Astrocyte of the cerebellum (primary cell): ENCODE data around the gene TRIM25.

Experiments used
- DNase-seq: peaks from one replicate; pipeline ENCODE4 v3.0.0-alpha.2; 2011; ENCODE audit warnings: low read depth
- H3K4me3 ChIP-seq: 2 replicates; pipeline ENCODE4 v1.5.1; 2011; ENCODE audit warnings: mild to moderate bottlenecking, low read depth, low read length, moderate library complexity
- in situ Hi-C: cut with HindIII; loops from 2 replicates; pipeline ENCODE4 v1.10.0; 2017; ENCODE audit warnings: low sequenced_read_pairs
- TF ChIP-seq, protein P1 (sequence below): IDR thresholded peaks from 2 replicates; pipeline ENCODE4 v1.5.1; 2012; ENCODE audit warnings: low read length, low read depth, moderate library complexity, mild to moderate bottlenecking; ENCODE audit errors: missing control alignments

TRIM25 gene, protein sequence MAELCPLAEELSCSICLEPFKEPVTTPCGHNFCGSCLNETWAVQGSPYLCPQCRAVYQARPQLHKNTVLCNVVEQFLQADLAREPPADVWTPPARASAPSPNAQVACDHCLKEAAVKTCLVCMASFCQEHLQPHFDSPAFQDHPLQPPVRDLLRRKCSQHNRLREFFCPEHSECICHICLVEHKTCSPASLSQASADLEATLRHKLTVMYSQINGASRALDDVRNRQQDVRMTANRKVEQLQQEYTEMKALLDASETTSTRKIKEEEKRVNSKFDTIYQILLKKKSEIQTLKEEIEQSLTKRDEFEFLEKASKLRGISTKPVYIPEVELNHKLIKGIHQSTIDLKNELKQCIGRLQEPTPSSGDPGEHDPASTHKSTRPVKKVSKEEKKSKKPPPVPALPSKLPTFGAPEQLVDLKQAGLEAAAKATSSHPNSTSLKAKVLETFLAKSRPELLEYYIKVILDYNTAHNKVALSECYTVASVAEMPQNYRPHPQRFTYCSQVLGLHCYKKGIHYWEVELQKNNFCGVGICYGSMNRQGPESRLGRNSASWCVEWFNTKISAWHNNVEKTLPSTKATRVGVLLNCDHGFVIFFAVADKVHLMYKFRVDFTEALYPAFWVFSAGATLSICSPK

GRCh38 chr17:56913867-56914580, at the start of gene TRIM25:
TRIM25 (minus strand) TSS chr17:56914049; CDS start chr17:56913988, 61 bp downstream.
- TF ChIP-seq, protein P1, sequence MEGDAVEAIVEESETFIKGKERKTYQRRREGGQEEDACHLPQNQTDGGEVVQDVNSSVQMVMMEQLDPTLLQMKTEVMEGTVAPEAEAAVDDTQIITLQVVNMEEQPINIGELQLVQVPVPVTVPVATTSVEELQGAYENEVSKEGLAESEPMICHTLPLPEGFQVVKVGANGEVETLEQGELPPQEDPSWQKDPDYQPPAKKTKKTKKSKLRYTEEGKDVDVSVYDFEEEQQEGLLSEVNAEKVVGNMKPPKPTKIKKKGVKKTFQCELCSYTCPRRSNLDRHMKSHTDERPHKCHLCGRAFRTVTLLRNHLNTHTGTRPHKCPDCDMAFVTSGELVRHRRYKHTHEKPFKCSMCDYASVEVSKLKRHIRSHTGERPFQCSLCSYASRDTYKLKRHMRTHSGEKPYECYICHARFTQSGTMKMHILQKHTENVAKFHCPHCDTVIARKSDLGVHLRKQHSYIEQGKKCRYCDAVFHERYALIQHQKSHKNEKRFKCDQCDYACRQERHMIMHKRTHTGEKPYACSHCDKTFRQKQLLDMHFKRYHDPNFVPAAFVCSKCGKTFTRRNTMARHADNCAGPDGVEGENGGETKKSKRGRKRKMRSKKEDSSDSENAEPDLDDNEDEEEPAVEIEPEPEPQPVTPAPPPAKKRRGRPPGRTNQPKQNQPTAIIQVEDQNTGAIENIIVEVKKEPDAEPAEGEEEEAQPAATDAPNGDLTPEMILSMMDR, result no peak
- in situ Hi-C loops, result no loop called here
- peak; percentile 26 for DNase-seq
- H3K4me3 ChIP-seq, result peak within 1 kb of the TSS; percentile 67

DNA sequence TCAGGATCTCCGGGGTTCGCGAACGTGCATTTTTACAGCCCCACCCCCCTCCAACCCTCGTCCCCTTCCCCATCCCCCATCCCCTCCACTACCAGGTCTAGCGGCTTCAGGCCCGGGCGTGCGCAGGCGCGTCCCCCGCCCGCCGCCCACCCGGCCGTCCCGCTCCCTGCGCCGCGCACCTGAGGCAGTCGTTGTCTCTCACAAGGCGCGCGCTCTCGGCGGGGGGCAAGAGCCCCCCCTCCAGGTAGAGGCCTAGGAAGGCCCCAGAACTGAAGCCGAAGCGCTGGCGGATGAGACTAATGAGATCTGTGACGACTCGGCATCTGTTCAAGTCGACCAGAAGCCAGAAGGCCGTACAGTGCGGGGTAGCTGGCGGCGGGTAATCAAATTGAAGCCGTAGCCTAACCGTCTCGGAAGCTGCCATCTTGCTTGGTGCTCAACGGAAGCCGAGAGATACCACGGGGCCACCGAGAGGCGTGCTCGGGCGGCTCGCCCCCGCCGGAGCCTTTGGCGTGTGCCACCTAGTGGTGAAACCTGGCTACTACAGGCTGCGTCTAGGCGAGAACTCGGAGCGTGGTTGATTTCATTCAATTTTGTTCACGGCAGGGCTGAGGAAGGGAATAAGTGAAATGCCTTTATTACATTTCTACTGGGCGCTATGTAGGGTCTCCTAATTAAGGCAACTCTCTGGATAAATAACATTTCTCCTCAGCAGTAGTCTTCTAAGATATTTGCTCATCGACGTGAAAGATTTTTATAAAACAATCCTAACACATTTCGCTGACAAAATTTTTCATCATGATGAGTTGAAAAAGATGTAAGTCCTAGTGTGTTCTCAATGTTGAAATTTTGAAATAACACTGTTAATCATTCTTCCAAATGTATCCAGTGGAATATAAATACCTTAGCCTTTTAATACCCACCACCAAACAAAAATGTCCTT, 47.0 kb upstream of the TRIM25 start, which contains the start of gene COIL:
TSS of gene COIL (minus strand) at position 455 of the 943 bp plus-strand sequence. CDS start at position 424, 31 bp downstream.
- in situ Hi-C loops, result no loop called here
- peak; percentile 83 for DNase-seq
- TF ChIP-seq, protein P1, result peak; percentile 99
- peak within 1 kb of the TSS; percentile 89 for H3K4me3 ChIP-seq

DNA sequence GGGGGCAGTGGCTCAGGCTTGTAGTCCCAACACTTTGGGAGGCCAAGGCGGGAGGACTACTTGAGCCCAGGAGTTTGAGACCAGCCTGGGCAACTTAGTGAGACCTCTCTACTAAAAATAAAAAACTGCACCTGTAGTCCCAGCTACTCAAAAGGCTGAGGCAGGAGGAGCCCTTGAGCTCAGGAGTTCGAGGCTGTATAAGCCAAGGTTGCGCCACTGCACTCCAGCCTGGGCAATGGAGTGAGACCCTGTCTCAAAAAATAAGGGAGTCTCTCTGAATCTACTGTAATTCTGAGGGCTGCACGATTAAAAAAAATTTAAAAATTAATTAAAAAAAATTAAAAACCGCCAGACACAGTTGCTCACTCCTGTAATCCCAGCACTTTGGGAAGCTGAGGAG, 43.1 kb upstream of the TRIM25 start:
- in situ Hi-C loops, result no loop called here
- TF ChIP-seq, protein P1, result no peak
- H3K4me3 ChIP-seq, result no peak overlapping the region
- DNase-seq, result no peak

GRCh38 chr17:56949595-56949994, 35.7 kb upstream of the TRIM25 start:
- in situ Hi-C loops, result no loop called here
- DNase-seq, result no peak
- TF ChIP-seq, protein P1, result no peak
- H3K4me3 ChIP-seq, result no peak overlapping the region

DNA sequence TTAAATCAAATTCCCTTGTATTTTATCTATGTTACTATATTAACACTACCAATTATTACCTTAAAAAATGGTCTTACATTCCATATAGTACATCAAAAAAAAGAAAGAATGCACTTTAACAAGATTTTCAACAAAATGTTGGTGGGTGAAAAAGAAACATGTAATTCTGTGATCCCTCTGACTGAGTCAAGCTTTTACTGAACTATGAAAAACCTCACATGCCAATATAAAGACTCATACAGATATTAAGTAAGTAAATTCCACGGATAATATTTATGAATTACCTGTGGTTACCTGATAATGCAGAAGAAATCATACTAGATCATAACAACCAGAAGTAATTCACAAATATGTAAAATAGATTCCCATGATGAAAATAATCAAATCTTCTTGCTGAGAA, 34.6 kb upstream of the TRIM25 start:
- no peak overlapping the region for H3K4me3 ChIP-seq
- TF ChIP-seq, protein P1, result no peak
- in situ Hi-C loops, result no loop called here
- DNase-seq, result no peak
